ENCODE results near the gene NHERF2.
A peak's percentile ranks its signal among the peaks of the same experiment; 100 is the strongest.

The NHERF2 gene

DNA sequence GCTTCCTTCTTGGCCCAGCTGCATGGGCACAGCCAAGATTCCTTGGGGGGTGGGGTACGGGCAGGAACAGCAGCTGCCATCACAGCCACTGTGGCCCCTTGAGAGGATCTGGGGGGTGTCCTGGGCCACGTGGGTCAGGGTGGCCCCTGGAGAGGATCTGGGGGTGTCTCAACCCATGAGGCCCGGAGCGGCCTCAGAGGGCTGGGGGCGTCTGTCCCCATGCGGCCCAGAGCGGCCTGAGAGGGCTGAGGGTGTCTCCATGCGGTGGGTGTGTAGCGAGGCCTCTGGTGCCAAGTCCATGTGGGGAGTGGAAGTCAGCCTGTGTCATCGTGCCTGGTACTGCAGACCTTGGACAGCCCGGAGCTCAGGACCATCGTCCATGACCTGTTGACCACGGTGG is 34.8 kb downstream of the NHERF2 start:
- no peaks in the 10 kb centered on the region for H3K9me3 Mint-ChIP-seq
- no peak overlapping the region for H3K4me3 Mint-ChIP-seq
- ATAC-seq: no peak
- peaks cover 11% of the 10 kb centered on the region for H3K4me1 Mint-ChIP-seq
- no peak for DNase-seq (ENCODE audit: low spot score in 2 of 2)
- H3K36me3 Mint-ChIP-seq: peaks cover 44% of the 10 kb centered on the region
- no peak overlapping the region for H3K27ac Mint-ChIP-seq

DNA sequence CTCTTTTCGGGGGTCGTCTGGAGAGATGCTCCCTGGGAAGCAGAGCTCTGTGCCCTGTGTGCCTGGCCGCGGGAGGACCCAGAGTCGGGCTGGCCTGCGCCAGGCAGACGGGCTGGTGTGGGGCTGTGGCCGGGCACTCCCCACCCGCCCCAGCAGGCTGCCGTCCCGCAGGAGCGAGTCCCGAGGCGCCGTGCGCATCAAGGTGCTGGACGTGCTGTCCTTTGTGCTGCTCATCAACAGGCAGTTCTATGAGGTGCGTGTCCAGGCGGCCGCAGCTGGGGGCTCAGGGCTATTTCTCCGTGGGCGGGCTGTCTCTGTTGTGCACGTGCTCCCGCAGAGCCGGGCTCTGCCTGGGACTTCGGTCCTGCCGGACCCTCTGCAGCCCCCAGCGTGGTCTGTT is 36.1 kb downstream of the NHERF2 start:
- ATAC-seq (no peak), DNase-seq (ENCODE audit: low spot score in 2 of 2) (no peak)
- Mint-ChIP-seq H3K4me3 (no peak overlapping the region), H3K9me3 (no peaks in the 10 kb centered on the region), H3K27ac (no peak overlapping the region), H3K36me3 (peaks cover 57% of the 10 kb centered on the region), H3K4me1 (peaks cover 11% of the 10 kb centered on the region)

DNA sequence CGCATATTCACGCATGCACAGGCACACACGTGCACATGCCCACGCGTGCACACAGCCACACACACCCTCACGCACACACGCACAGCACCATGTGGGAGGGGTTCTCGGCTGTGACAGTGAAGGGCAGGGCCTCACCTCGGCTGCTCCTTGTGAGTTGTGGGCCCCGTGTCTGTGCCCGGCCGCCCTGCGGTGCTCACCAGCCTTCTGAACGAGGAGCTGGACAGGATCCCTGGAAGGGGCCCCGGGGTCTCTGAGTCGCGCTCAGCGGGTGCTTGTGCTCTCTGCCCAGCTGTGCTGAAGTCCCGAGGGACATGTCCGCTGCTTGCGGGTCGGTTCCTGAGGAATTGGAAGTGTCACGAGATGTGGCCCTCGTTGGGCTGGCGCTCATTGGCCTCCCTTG is 37.2 kb downstream of the NHERF2 start:
- H3K4me1 Mint-ChIP-seq: peaks cover 6% of the 10 kb centered on the region
- DNase-seq (ENCODE audit: low spot score in 2 of 2): no peak
- H3K4me3 Mint-ChIP-seq: no peak overlapping the region
- H3K36me3 Mint-ChIP-seq: peaks cover 63% of the 10 kb centered on the region
- no peak for ATAC-seq
- no peak overlapping the region for H3K27ac Mint-ChIP-seq
- H3K9me3 Mint-ChIP-seq: no peaks in the 10 kb centered on the region

DNA sequence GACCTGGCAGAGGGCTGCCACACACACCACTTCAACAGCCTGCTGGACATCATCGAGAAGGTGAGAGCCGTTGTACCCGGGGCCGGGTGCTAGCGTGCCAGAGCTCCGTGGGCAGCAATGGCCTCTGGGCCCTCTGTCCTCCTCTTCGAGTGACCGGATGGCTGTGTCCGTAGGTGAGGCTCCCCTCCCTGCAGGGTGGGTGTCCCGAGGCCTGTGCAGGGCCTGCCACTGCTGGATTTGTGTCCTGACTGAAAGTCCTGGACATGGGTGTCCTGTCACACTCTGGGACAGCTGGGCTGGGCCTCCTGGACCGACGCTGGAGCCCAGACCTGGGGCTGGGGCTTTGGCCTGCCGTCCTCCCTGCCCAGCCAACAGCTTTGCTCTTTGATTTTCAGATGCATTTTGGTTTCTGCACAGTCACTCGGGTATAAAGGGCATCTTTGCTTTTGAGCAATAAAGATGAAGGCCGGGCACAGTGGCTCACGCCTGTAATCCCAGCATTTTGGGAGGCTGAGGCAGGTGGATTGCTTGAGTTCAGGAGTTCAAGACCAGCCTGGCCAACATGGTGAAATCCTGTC is 37.8 kb downstream of the NHERF2 start:
- H3K36me3 Mint-ChIP-seq: peaks cover 64% of the 10 kb centered on the region
- H3K9me3 Mint-ChIP-seq: no peaks in the 10 kb centered on the region

DNA sequence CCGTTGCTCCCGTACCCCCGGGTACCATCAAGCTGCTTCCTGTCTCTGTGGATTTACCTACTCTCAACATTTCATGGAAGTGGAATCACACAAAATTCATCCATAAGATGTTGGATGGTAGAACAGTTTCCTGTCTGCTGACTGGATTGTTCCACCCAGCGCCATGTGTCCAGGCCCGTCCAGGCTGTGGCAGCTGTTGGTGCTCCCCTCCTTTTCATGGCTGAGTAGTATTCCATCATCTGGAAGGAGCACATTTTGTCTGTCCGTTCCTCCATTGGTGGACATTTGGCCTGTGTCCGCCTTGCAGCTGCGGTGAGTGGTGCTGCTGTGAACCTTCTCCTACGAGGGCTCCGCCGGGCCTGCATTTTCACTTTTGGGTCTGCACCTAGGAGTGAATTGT is 39.4 kb downstream of the NHERF2 start:
- Mint-ChIP-seq H3K4me1 (peaks cover 6% of the 10 kb centered on the region), H3K36me3 (peaks cover 63% of the 10 kb centered on the region), H3K4me3 (no peak overlapping the region), H3K27ac (no peak overlapping the region), H3K9me3 (no peaks in the 10 kb centered on the region)
- no peak for DNase-seq (ENCODE audit: low spot score in 2 of 2)
- no peak for ATAC-seq

More for the DNA sequence above, 37.8 kb downstream of the NHERF2 start:
- no peak overlapping the region for H3K27ac Mint-ChIP-seq
- DNase-seq (ENCODE audit: low spot score in 2 of 2): no peak
- H3K4me1 Mint-ChIP-seq: peaks cover 6% of the 10 kb centered on the region
- ATAC-seq: no peak
- no peak overlapping the region for H3K4me3 Mint-ChIP-seq

DNA sequence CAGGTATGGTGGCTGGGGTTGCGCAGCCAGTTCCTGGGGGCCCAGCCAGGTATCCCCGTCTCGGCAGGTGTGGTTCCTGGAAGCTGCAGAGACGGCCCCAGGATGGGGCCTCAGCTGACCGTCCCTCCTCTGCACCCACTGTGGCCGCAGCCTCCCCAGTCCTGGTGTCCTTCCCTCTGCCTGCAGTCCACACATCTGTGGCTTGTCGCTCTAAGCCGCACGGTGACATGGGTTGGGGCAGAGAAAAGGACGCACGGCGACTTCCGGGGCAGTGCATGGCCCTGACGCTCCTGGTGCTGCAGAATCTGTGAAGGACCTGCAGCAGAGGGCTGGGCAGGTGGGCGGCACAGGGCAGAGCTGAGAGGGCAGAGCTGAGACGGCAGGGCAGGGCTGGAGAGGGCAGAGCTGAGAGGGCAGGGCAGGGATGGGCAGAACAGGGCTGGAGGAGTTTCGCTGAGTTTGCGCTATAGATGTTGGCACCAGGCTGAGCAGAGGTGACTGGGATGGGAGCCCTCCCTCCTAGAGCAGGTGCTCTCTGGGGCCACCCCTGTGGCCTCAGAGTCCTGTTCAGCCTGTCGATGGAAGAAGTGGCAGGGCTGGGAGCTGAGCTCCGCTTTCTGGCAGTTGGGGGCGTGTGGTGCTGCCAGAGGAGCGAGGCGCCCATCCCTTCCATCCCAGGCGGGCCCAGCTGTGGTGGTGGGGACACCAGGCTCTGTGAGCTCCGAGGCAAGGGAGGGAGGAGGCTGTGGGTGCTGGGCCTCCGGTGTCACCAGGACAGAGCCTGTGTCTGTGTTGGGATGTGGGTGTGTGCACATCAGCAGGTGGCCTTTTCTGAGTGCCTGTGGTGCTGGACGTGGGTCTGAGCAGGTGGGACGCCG is 44.1 kb downstream of the NHERF2 start:
- peaks cover 64% of the 10 kb centered on the region for H3K36me3 Mint-ChIP-seq
- DNase-seq (ENCODE audit: low spot score in 2 of 2) (no peak), ATAC-seq (no peak)
- no peak overlapping the region for H3K4me3 Mint-ChIP-seq
- peaks cover 5% of the 10 kb centered on the region for H3K4me1 Mint-ChIP-seq
- no peaks in the 10 kb centered on the region for H3K9me3 Mint-ChIP-seq
- no peak overlapping the region for H3K27ac Mint-ChIP-seq

DNA sequence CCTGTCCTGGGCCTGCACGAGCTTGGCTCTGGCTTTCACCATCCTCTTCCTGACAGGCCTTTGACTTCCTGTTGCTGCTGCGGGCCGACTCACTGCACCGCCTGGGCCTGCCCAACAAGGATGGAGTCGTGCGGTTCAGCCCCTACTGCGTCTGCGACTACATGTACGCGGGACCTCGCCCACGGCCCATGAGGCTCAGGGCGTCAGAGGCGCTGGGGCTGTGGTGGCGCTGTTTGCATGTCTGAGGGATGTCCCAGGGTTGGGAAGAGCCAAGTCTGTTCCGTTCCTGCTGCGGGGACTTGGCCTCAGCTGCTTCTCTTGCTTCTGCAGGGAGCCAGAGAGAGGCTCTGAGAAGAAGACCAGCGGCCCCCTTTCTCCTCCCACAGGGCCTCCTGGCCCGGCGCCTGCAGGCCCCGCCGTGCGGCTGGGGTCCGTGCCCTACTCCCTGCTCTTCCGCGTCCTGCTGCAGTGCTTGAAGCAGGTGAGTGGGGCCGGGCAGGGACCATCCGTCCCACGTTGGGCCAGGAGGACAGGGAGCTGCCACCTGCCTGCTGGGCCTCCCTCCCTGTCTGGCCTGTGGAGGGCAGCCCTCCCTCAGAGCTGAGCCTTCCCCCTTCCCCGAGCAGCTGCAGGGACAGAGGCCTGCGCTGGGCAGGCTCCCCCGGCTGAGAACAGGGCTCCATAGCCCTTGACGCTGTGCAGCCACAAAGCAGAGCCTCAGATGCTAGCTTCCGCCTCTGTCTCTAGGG is 44.9 kb downstream of the NHERF2 start:
- DNase-seq (ENCODE audit: low spot score in 2 of 2) (no peak), ATAC-seq (no peak)
- Mint-ChIP-seq H3K27ac (peak overlapping the region; percentile 29), H3K4me3 (no peak overlapping the region), H3K4me1 (no peaks in the 10 kb centered on the region), H3K36me3 (peaks cover 59% of the 10 kb centered on the region), H3K9me3 (no peaks in the 10 kb centered on the region)

DNA sequence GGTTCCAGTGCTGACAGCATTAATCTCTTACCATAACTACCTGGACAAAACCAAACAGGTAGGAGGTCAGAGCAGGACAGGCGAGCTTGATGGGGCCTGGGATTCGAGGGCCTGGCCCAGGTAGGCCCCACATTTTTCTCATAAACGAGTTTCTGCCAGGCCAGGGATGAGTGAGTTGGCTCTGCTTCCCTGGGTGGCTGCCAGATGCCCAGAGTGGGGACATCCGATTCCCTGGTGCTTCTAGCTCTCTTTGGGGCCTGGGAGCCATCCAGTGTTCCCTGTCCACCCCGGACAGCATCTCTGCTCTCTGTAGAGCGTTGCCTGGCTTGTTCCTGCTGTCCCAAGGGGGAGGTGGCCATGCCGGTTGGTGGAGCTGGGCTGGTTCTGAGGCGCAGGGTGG is 46.2 kb downstream of the NHERF2 start:
- Mint-ChIP-seq H3K9me3 (no peaks in the 10 kb centered on the region), H3K4me3 (no peak overlapping the region), H3K27ac (peak overlapping the region; percentile 70), H3K36me3 (peaks cover 57% of the 10 kb centered on the region), H3K4me1 (no peaks in the 10 kb centered on the region)
- DNase-seq (ENCODE audit: low spot score in 2 of 2) (no peak), ATAC-seq (no peak)

DNA sequence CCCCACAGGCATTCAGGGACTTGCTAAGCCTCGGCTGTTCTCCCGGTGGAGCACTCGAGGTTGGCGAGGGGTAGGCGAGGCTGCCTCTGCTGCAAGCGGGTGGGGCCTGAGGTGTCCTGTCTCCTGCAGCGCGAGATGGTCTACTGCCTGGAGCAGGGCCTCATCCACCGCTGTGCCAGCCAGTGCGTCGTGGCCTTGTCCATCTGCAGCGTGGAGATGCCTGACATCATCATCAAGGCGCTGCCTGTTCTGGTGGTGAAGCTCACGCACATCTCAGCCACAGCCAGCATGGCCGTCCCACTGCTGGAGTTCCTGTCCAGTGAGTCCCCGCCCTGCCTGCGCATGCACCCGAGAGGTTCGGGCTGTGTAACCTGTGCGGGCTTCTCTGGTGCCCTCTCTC is 47.4 kb downstream of the NHERF2 start:
- ATAC-seq: no peak
- Mint-ChIP-seq H3K27ac (peak overlapping the region; percentile 60), H3K36me3 (peaks cover 48% of the 10 kb centered on the region), H3K4me3 (no peak overlapping the region), H3K4me1 (no peaks in the 10 kb centered on the region), H3K9me3 (no peaks in the 10 kb centered on the region)
- DNase-seq (ENCODE audit: low spot score in 2 of 2): no peak

DNA sequence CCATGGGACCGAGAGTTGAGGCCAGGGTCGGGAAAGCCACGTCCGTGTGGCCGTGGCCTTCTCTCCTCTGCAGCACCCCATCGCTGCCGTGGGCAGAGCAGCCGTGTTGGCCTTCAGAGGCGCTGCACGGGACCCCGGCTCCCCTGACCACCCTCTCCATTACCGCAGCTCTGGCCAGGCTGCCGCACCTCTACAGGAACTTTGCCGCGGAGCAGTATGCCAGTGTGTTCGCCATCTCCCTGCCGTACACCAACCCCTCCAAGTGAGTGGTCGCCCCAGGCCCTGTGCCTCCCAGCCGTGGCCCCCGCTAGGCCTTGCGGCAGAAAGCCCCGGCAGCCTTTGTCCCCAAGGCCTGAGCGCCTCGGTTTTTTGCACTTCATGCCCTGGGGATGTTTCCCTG is 48.9 kb downstream of the NHERF2 start:
- DNase-seq (ENCODE audit: low spot score in 2 of 2) (no peak), ATAC-seq (no peak)
- no peaks in the 10 kb centered on the region for H3K9me3 Mint-ChIP-seq
- peaks cover 42% of the 10 kb centered on the region for H3K36me3 Mint-ChIP-seq
- no peak overlapping the region for H3K4me3 Mint-ChIP-seq
- H3K4me1 Mint-ChIP-seq: no peaks in the 10 kb centered on the region
- H3K27ac Mint-ChIP-seq: no peak overlapping the region

DNA sequence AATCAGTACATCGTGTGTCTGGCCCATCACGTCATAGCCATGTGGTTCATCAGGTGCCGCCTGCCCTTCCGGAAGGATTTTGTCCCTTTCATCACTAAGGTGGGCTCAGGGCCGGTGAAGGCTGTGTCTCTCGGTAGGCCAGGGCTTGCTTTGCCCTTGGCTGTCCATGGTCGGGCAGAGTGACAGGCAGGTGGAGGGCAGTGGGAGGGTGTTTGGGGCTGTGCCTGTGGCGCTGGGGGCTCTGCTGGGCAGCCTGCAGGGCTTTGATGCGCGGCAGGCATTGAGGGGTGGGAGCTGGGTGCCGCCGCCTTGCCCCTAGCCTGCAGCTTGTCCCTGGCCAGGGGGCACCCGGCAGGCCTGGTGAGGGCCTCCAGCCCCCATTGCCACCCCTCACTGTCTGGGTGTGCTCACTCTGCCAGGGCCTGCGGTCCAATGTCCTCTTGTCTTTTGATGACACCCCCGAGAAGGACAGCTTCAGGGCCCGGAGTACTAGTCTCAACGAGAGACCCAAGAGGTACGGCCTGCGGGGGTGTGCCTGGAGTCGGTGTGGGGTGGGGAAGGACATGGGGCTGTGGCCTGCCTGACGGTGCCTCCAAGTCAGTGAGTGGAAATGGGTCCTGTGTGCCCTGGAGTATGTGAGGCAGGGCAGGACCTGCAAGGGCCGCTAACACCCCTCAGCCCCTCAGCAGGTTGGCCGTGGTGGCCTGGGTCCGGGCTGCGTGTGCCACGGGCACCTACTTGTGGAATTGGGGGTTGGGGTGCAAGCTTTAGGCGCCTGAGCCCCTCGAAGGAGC is 49.6 kb downstream of the NHERF2 start:
- Mint-ChIP-seq H3K9me3 (no peaks in the 10 kb centered on the region), H3K36me3 (peaks cover 45% of the 10 kb centered on the region), H3K27ac (no peak overlapping the region), H3K4me3 (no peak overlapping the region), H3K4me1 (no peaks in the 10 kb centered on the region)
- no peak for ATAC-seq
- no peak for DNase-seq (ENCODE audit: low spot score in 2 of 2)

DNA sequence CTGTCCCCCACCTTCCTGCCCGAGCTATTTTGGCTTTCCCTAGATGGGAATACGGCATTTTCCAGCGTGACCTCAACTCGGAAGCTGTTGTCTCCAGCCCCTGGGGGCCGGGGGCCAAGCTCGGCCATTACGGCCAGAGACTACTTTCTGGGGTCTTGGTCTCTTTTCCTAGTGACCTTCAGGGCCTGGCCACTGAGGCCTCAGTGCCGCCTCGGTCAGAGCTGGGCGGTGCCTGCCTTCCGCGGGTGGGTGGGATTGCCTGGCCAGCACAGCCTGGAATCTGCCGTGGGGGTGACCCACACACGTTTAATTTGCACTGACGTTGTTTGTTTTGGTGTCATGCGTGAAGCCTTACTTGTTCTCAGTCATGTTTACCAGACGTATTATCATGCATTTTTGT is 50.3 kb downstream of the NHERF2 start:
- Mint-ChIP-seq H3K9me3 (no peaks in the 10 kb centered on the region), H3K36me3 (peaks cover 43% of the 10 kb centered on the region), H3K4me3 (no peak overlapping the region), H3K4me1 (peaks cover under 1% of the 10 kb centered on the region), H3K27ac (no peak overlapping the region)
- ATAC-seq: no peak
- no peak for DNase-seq (ENCODE audit: low spot score in 2 of 2)

DNA sequence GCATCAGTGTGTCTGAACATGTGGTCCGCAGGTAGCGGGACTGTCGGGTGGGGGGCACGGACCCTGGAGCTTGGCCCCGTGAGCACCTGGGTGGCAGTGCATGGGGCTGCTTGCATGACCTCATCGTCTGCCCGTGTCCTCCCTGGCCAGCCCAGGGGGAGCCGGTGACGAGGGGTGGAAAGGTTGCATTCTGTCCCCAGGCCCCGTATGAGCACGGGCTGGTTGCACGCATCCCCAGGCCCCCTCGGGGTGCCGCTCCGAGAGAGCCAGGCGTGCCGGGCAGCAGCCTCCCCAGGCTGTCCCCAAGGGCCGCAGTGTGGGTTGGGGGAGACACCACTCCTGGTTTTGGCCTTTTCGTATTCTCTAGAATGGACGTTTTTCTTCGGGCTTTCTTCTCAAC is 51.0 kb downstream of the NHERF2 start:
- ATAC-seq (no peak), DNase-seq (ENCODE audit: low spot score in 2 of 2) (no peak)
- H3K9me3 Mint-ChIP-seq: no peaks in the 10 kb centered on the region
- peaks cover 5% of the 10 kb centered on the region for H3K4me1 Mint-ChIP-seq
- H3K27ac Mint-ChIP-seq: no peak overlapping the region
- H3K4me3 Mint-ChIP-seq: no peak overlapping the region
- peaks cover 36% of the 10 kb centered on the region for H3K36me3 Mint-ChIP-seq

DNA sequence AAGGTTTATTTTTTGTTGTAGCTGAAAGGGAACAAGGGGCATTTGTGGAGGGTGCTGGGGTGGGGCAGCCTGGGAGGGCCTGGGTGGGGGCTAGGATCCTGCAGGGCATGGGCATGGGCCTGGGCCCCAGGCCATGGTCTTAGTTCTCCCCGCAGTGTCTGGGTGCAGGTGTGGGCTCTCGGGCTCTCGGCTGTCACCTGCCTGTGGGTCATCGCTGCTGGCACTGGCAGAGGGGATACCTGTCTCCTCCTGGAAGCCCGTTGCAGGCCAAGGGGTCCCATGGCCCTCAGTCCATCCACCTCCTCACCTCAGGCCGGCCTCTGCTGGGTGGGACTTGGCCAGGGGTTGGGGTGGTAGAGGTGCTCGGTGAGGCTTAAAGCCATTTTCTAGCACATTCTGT is 51.4 kb downstream of the NHERF2 start:
- DNase-seq (ENCODE audit: low spot score in 2 of 2): no peak
- ATAC-seq: no peak
- Mint-ChIP-seq H3K27ac (peak overlapping the region; percentile 32), H3K4me1 (peaks cover 5% of the 10 kb centered on the region), H3K9me3 (no peaks in the 10 kb centered on the region), H3K4me3 (no peak overlapping the region), H3K36me3 (peaks cover 36% of the 10 kb centered on the region)

DNA sequence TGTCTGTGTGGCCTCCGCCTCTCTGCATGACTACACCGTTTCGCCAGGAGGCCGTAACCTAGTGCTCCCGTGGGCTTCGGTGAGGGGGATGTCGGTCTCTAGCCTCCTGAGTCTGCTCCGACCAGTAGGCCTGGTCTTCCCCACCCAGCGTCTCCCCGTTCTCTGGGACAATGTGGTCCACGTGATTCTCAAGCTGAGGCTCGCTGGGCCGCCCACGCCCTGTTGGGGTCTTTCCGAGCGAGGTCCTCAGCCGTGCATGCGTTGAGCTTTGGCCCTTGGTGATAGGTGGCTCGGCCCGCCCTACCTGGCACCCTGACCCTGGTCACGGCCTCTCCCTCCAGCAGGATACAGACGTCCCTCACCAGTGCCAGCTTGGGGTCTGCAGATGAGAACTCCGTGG is 52.0 kb downstream of the NHERF2 start:
- H3K9me3 Mint-ChIP-seq: no peaks in the 10 kb centered on the region

More for the DNA sequence above, 52.0 kb downstream of the NHERF2 start:
- Mint-ChIP-seq H3K27ac (peak overlapping the region; percentile 32), H3K4me1 (peaks cover 5% of the 10 kb centered on the region), H3K4me3 (no peak overlapping the region), H3K36me3 (peaks cover 36% of the 10 kb centered on the region)
- no peak for DNase-seq (ENCODE audit: low spot score in 2 of 2)
- ATAC-seq: no peak

Data from stimulated activated effector memory CD8-positive, alpha-beta T cell treated with anti-CD3 and anti-CD28 coated beads, Interleukin-12 subunit alpha, Interleukin-12 subunit beta, amount 100 ng/mL, for 72 hours (primary cell).